ENCODE measurements around the gene NR1H3. TPM values are rescaled to one million over a fixed set of nuclear protein-coding genes. Genes with fewer than 3 reads are reported as not detected.
"Not testable (repeated sequence)": the region's sequence is repeated elsewhere in the genome, so short reads cannot be mapped to it uniquely, and the experiment has no call there.

Gene NR1H3
- total RNA-seq = 10 to 100 TPM; 15.9 to 23.2 TPM

- TF ChIP-seq CTCF (IDR thresholded peaks at IDR 0.05) = peak; percentile 59 to 81
- no peaks in the 10 kb centered on the region for H3K9me3 ChIP-seq
- H3K4me1 ChIP-seq = peaks cover 0 to 60% of the 10 kb centered on the region in 2 donors
- no peaks in the 10 kb centered on the region for H3K27me3 ChIP-seq
- H3K36me3 ChIP-seq = no peaks in the 10 kb centered on the region
- peak within 1 kb of the TSS; percentile 83 to 86 for H3K27ac ChIP-seq
- DNase-seq (ENCODE audit: low spot score) = peak; percentile 84
- H3K4me3 ChIP-seq = peak within 1 kb of the TSS; percentile 25 to 47
Observed at GRCh38 chr11:47257517-47258316, at the start of gene NR1H3. NR1H3 (plus strand) TSS chr11:47257996; CDS start chr11:47259217, 1,221 bp downstream.

- not testable (repeated sequence) for H3K9me3 ChIP-seq; H3K27me3 ChIP-seq; H3K27ac ChIP-seq; H3K4me3 ChIP-seq; H3K4me1 ChIP-seq; DNase-seq (ENCODE audit: low spot score); H3K36me3 ChIP-seq
Observed at GRCh38 chr11:47208008-47208552, 49.7 kb upstream of the NR1H3 start.

- no peak for TF ChIP-seq CTCF (IDR thresholded peaks at IDR 0.05)
- H3K27ac ChIP-seq = no peak overlapping the region
- no peaks in the 10 kb centered on the region for H3K27me3 ChIP-seq
- H3K36me3 ChIP-seq = no peaks in the 10 kb centered on the region
- H3K9me3 ChIP-seq = no peaks in the 10 kb centered on the region
- H3K4me3 ChIP-seq = no peak overlapping the region
- H3K4me1 ChIP-seq = no peaks in the 10 kb centered on the region
- DNase-seq (ENCODE audit: low spot score) = no peak
Observed at GRCh38 chr11:47208628-47209027, 49.2 kb upstream of the NR1H3 start.

- Histone ChIP-seq H3K4me3 (no peak overlapping the region), H3K36me3 (no peaks in the 10 kb centered on the region), H3K27ac (no peak overlapping the region), H3K4me1 (peaks cover 0 to 18% of the 10 kb centered on the region in 2 donors), H3K9me3 (no peaks in the 10 kb centered on the region), H3K27me3 (no peaks in the 10 kb centered on the region)
- no peak for DNase-seq (ENCODE audit: low spot score)
- TF ChIP-seq CTCF (IDR thresholded peaks at IDR 0.05) = no peak
Observed at GRCh38 chr11:47212938-47213337, 44.9 kb upstream of the NR1H3 start.

DNA sequence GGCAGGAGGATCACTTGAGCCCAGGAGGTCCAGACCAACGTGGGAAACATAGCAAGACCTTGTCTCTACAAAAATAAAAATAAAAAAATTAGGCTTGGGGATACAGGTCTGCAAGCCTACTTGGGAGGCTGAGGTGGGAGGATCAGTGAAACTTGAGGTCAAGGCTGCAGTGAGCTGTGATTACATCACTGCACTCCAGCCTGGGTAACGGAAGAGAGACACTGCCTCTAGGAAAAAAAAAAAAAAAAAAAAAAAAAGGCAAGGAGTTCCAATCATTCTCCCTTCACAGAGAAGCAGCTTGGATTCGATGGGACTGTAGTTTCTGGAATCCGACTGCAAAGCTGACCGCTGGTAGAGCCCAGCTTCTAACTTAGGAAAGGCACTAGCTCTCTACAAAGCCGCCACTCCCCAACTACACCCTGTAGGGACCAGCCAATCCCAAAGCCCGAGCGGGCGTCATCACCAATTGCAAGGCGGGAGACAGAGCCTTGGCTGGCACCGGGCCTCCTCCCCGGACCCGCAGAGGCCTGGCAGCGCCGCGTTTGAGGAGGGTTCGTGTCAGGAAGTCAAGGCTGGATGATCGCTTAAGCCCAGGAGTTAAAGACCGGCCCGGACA lies 43.7 kb upstream of the NR1H3 start:
- H3K4me1 ChIP-seq = peaks cover 0 to 18% of the 10 kb centered on the region in 2 donors
- DNase-seq (ENCODE audit: low spot score) = peak; percentile 96
- no peaks in the 10 kb centered on the region for H3K9me3 ChIP-seq
- no peak for TF ChIP-seq CTCF (IDR thresholded peaks at IDR 0.05)
- H3K27ac ChIP-seq = peak overlapping the region; percentile 91 to 97
- H3K36me3 ChIP-seq = no peaks in the 10 kb centered on the region
- H3K4me3 ChIP-seq = peak overlapping the region; percentile 61 to 66
- no peaks in the 10 kb centered on the region for H3K27me3 ChIP-seq

- Histone ChIP-seq H3K9me3 (no peaks in the 10 kb centered on the region), H3K27ac (peak overlapping the region; percentile 91 to 97), H3K4me1 (peaks cover 0 to 25% of the 10 kb centered on the region in 2 donors), H3K27me3 (no peaks in the 10 kb centered on the region), H3K4me3 (peak overlapping the region; percentile 61 to 66), H3K36me3 (no peaks in the 10 kb centered on the region)
- DNase-seq (ENCODE audit: low spot score) = no peak
- TF ChIP-seq CTCF (IDR thresholded peaks at IDR 0.05) = no peak
Observed at GRCh38 chr11:47215366-47215910, 42.4 kb upstream of the NR1H3 start.

All from right atrium auricular region (tissue), 2 donors.